Measurements from ENCODE around the gene EIF4EBP2.
A peak's percentile ranks its signal among the peaks of the same experiment; 100 is the strongest.

Gene EIF4EBP2

GRCh38 chr10:70462349-70462984 is 58.5 kb downstream of the EIF4EBP2 start:
- DNase-seq, result peak; percentile 46 to 72

DNA sequence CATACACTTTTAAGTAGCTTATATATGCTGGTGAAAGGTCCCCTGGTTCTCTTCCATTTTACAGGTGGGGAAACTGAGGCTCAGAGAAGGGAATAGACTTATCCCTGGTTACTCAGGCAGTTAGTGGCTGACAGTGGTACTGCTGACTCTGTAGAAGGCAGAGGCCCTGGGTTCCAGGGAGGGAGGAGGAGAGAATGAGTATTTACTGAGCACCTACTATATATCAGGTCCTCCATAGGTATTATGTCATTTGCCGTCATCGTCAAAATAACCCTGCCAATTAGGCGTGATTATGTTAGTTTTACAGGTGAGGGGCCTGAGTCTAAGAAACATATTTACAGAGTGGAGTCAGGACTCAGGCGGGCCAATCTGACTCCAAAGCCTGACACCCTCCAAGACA is 61.3 kb downstream of the EIF4EBP2 start:
- no peak for DNase-seq

GRCh38 chr10:70465832-70466231 is 61.9 kb downstream of the EIF4EBP2 start:
- DNase-seq, result no peak

DNA sequence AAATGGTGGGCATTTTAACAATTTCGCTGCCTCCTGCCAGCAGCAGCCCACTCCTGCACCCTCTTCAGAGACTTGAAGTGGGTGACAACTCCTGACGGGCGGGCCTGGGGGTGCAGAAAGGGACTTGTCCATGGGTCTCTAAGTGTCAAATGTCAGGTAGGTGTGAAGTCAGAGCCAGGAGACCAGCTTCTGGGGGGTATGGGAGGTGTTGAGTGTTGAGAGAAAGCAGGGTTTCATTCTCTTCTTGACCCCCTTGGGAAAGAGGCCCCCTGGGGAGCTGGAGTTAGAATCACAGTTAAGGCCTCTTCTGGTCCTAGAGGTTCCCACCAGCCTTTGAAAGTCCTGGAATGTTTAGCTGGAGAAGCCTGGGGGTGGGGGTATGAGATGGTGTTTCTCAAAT is 63.0 kb downstream of the EIF4EBP2 start:
- no peak for DNase-seq

- no peak for DNase-seq
Observed at GRCh38 chr10:70472799-70473454, 69.0 kb downstream of the EIF4EBP2 start.

DNA sequence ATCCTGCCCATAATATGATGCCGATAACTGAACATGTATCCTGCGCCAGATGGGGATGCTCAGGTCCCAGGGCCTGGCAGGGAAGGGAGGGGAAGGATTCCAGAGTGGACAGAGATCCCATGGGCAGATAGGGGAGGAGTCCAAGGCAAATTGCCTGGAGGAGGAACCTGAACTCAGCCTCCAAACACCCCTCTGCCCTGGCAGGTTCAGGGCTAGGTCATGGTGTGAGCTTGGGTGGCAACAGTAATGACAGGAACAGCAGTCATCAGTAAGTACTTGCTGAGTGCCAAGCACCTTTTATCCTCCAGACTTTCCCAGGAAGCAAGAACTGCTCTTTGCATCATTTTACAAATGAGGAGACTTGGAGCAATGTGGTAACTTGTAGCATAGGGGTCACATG is 70.8 kb downstream of the EIF4EBP2 start:
- DNase-seq, result no peak

DNA sequence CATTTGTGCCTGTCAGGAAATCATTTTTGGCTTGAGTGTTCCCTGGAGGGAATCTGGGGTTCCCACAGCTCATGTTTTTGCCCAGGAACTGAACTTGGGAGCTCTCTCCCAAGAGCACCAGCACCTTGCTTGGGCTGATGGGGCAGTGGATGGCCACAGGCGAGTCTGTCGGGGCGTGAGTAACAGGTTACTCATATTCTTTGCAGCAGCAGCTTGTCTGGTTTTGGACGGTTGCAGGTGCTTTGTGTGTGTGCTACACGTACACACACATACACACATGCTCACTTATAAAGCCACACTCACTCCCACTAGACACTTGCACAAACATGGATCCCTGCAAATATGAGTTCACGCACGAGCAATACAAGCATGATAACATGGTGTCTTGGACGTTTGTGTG is 71.7 kb downstream of the EIF4EBP2 start:
- DNase-seq, result no peak

- DNase-seq, result no peak
Observed at GRCh38 chr10:70476249-70477035, 72.5 kb downstream of the EIF4EBP2 start.

DNA sequence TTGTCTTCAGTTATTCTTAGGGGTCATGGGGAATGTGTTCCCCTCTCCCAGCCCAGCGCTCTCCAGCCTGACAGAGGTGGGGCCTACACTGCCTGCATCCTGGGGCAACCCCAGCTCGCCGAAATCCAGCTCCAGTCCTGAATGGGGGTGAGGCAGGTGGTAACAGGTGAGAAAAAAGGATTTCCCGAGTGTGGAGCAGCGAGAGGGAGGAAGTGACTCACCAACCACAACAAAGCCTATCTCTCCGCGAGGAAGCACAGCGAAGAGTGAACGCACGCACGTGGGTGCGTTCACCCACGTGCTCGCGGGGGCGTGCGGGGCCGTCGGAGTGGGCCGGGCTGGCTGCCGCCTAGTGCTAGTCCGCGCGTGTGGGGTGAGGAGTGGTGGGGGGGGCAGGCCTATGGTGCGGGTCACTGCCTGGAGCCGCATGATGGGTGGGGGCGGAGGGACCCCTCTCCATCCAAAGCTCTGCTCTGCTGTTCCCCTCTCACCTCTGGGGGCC is 73.8 kb downstream of the EIF4EBP2 start:
- no peak for DNase-seq
